Measurements from ENCODE around the gene CKS2. TPM values are rescaled to one million over a fixed set of nuclear protein-coding genes. Genes with fewer than 3 reads are reported as not detected.

Gene CKS2
- total and polyA plus RNA-seq, 2 of the 4 experiments (the other 2 are of a cell fraction), result 192 to 261 TPM

GRCh38 chr9:89304834-89305188 lies 6.2 kb upstream of the CKS2 start:
- no peaks in the 10 kb centered on the region for H3K9me3 ChIP-seq (ENCODE audit: control insufficient read depth, insufficient read depth, low read length)
- CTCF ChIA-PET, result no interaction called here
- no peak overlapping the region for H2BK5ac ChIP-seq (ENCODE audit: low read depth, low read length, poor library complexity, severe bottlenecking)
- no peak overlapping the region for H2BK15ac ChIP-seq (ENCODE audit: low read depth, low read length)
- peaks cover 3% of the 10 kb centered on the region for H3K4me1 ChIP-seq (ENCODE audit: control insufficient read depth, insufficient read depth, low read length)
- no peak for ATAC-seq (ENCODE audit: low read depth)
- H4K8ac ChIP-seq (ENCODE audit: low read depth in 2 of 2, low read length in 2 of 2), result no peak overlapping the region
- H4K5ac ChIP-seq (ENCODE audit: low read depth, low read length), result no peak overlapping the region
- H3K18ac ChIP-seq (ENCODE audit: low read depth, low read length), result no peak overlapping the region
- no peaks in the 10 kb centered on the region for H4K20me1 ChIP-seq (ENCODE audit: insufficient read depth, low read length)
- dilution Hi-C loops (cut with HindIII; ENCODE audit: low sequenced_read_pairs, unreplicated experiment), result no loop called here
- H3K4me3 ChIP-seq (ENCODE audit: insufficient read depth, low read depth, low read length), result no peak overlapping the region
- no TSS peak for BruUV-seq (replicated peaks)
- no peak for TF ChIP-seq RFX5 (IDR thresholded peaks at IDR 0.05; ENCODE audit: low read depth, low read length)
- TF ChIP-seq CTCF (conservative IDR thresholded peaks at IDR 0.05; ENCODE audit: low read depth, low read length), result no peak
- no peak for TF ChIP-seq POLR2A (IDR thresholded peaks at IDR 0.05; ENCODE audit: low read depth, low read length)
- no peak for TF ChIP-seq ELK1 (IDR thresholded peaks at IDR 0.05; ENCODE audit: borderline replicate concordance, low read depth, low read length)
- TF ChIP-seq MXI1 (IDR thresholded peaks at IDR 0.05; ENCODE audit: borderline replicate concordance, low read depth, low read length), result no peak
- TF ChIP-seq RAD21 (IDR thresholded peaks at IDR 0.05; ENCODE audit: low read length), result no peak
- no peak for TF ChIP-seq SMC3 (IDR thresholded peaks at IDR 0.05; ENCODE audit: low read depth, low read length)
- no peak for TF ChIP-seq USF2 (IDR thresholded peaks at IDR 0.05; ENCODE audit: low read depth, low read length)
- no peak for TF ChIP-seq CHD1 (IDR thresholded peaks at IDR 0.05; ENCODE audit: low read depth, low read length)
- no peak for TF ChIP-seq MAZ (IDR thresholded peaks at IDR 0.05; ENCODE audit: borderline replicate concordance, low read depth, low read length)
- no peak for TF ChIP-seq BHLHE40 (IDR thresholded peaks at IDR 0.05; ENCODE audit: low read depth, low read length)
- TF ChIP-seq RCOR1 (IDR thresholded peaks at IDR 0.05; ENCODE audit: insufficient replicate concordance, low read length), result no peak
- TF ChIP-seq NFE2L2 (IDR thresholded peaks at IDR 0.05; ENCODE audit: low read depth, low read length), result no peak
- no peak overlapping the region for H3K4ac ChIP-seq (ENCODE audit: low read depth, low read length)
- H3K36me3 ChIP-seq (ENCODE audit: control insufficient read depth, insufficient read depth, low read length), result no peaks in the 10 kb centered on the region
- peaks cover 3 to 9% of the 10 kb centered on the region in 2 experiments; a peak in 3 of 4 replicates for H3K79me1 ChIP-seq (ENCODE audit: low read depth in 1 of 2, low read length in 2 of 2)
- intact Hi-C loops (cut with micrococcal nuclease), result no loop called here
- no peak overlapping the region for H2BK120ac ChIP-seq (ENCODE audit: low read depth, low read length)
- H3K14ac ChIP-seq (replicated peaks; ENCODE audit: low read depth, low read length), result no peak overlapping the region
- no peak overlapping the region for H4K91ac ChIP-seq (ENCODE audit: insufficient read depth, low read depth, low read length)
- H3K23ac ChIP-seq (ENCODE audit: low read depth, low read length), result no peak overlapping the region
- no peaks in the 10 kb centered on the region for H3K27me3 ChIP-seq (ENCODE audit: control insufficient read depth, insufficient read depth, low read length)
- no peak overlapping the region for H3K27ac ChIP-seq (ENCODE audit: insufficient read depth, low read length)
- no peak overlapping the region for H2AFZ ChIP-seq (replicated peaks; ENCODE audit: low read length, poor library complexity)
- H3K56ac ChIP-seq (ENCODE audit: extremely low read depth, insufficient read depth, low read length), result no peak overlapping the region
- no peak overlapping the region for H2AK9ac ChIP-seq (replicated peaks; ENCODE audit: low read depth, low read length, poor library complexity)
- H2AK5ac ChIP-seq (ENCODE audit: low read depth, low read length), result no peak overlapping the region
- H3K9me1 ChIP-seq (ENCODE audit: insufficient read depth, low read length), result no peaks in the 10 kb centered on the region; the same call in 1 of the 2 replicates
- no CpG with 5 or more reads among the region's 2 CpGs for WGBS, 2 experiments (ENCODE audit: extremely low coverage in 2 of 2, insufficient read length in 1 of 2)
- POLR2A ChIA-PET (ENCODE audit: unreplicated experiment), result no interaction called here
- H3K4me2 ChIP-seq (ENCODE audit: low read depth, low read length), result no peak overlapping the region
- no peak overlapping the region for H2BK20ac ChIP-seq (ENCODE audit: low read depth, low read length)
- no peak overlapping the region for H3K9ac ChIP-seq (ENCODE audit: low read depth, low read length)
- in situ Hi-C loops (cut with MboI; ENCODE audit: low sequenced_read_pairs), result no loop called here
- DNase-seq, result no peak

Data from IMR-90 (cell line).